Measurements from ENCODE around the gene QRICH1.

QRICH1 gene

GRCh38 chr3:49028673-49029562 is 65.0 kb downstream of the QRICH1 start, which contains the start of gene IMPDH2:
TSS of gene IMPDH2 (minus strand) at chr3:49029398. CDS start at chr3:49029350, 48 bp downstream.
- Histone ChIP-seq H3K9me3 (ENCODE audit: insufficient read depth, low read depth, low read length) (peaks cover 4% of the 10 kb centered on the region), H4K91ac (ENCODE audit: low read depth, low read length) (peak within 1 kb of the TSS; percentile 76), H3K36me3 (ENCODE audit: control insufficient read depth in 1 of 2, insufficient read depth in 2 of 2, low read length in 2 of 2) (peaks cover 55 to 76% of the 10 kb centered on the region in 2 experiments), H3K4me1 (ENCODE audit: control insufficient read depth in 1 of 2, insufficient read depth in 2 of 2, low read length in 2 of 2) (peaks cover 9% of the 10 kb centered on the region in 2 experiments), H3K4me2 (ENCODE audit: low read length) (peak within 1 kb of the TSS; percentile 82), H3K14ac (ENCODE audit: low read length) (peak within 1 kb of the TSS; percentile 98), H3K4me3 (ENCODE audit: low read depth, low read length) (peak within 1 kb of the TSS; percentile 71), H3K9ac (ENCODE audit: low read length) (peak within 1 kb of the TSS; percentile 83), H2BK120ac (ENCODE audit: insufficient read depth, low read length, poor library complexity) (peak within 1 kb of the TSS; percentile 82), H3K79me1 (ENCODE audit: low read length) (peaks cover 3% of the 10 kb centered on the region), H3K27ac (ENCODE audit: low read depth, low read length) (peak within 1 kb of the TSS; percentile 16), H2BK12ac (ENCODE audit: low read length) (peak within 1 kb of the TSS; percentile 8), H4K12ac (ENCODE audit: low read depth, low read length) (peak within 1 kb of the TSS; percentile 93), H3K79me2 (ENCODE audit: control insufficient read depth, insufficient read depth, low read length, poor library complexity) (peaks cover 7% of the 10 kb centered on the region), H2AK5ac (ENCODE audit: low read length) (peak within 1 kb of the TSS; percentile 91), H3K23ac (ENCODE audit: low read length) (no peak within 1 kb of the TSS), H2BK5ac (ENCODE audit: low read depth, low read length, poor library complexity) (peak within 1 kb of the TSS; percentile 68), H2AFZ (ENCODE audit: insufficient read depth, low read length, poor library complexity) (peak within 1 kb of the TSS; percentile 72), H4K8ac (ENCODE audit: low read depth, low read length) (peak within 1 kb of the TSS; percentile 97), H3K18ac (ENCODE audit: low read length) (peak within 1 kb of the TSS; percentile 89), H3K27me3 (ENCODE audit: insufficient read depth, low read length) (no peaks in the 10 kb centered on the region), H3K4ac (ENCODE audit: low read depth, low read length) (peak within 1 kb of the TSS; percentile 87)
- no CpG with 5 or more reads among the region's 55 CpGs for WGBS (ENCODE audit: extremely low coverage, insufficient coverage, insufficient read length)
- DNase-seq: peak; percentile 97 to 99

- no peak overlapping the region for H3K18ac ChIP-seq (ENCODE audit: low read length)
- WGBS (ENCODE audit: extremely low coverage, insufficient coverage, insufficient read length): no CpG with 5 or more reads among the region's 4 CpGs
- H3K79me1 ChIP-seq (ENCODE audit: low read length): peaks cover 3% of the 10 kb centered on the region
- no peak overlapping the region for H2AFZ ChIP-seq (ENCODE audit: insufficient read depth, low read length, poor library complexity)
- no peak overlapping the region for H3K27ac ChIP-seq (ENCODE audit: low read depth, low read length)
- H3K4me3 ChIP-seq (ENCODE audit: low read depth, low read length): no peak overlapping the region
- peaks cover 9% of the 10 kb centered on the region in 2 experiments for H3K4me1 ChIP-seq (ENCODE audit: control insufficient read depth in 1 of 2, insufficient read depth in 2 of 2, low read length in 2 of 2)
- H2BK12ac ChIP-seq (ENCODE audit: low read length): no peak overlapping the region
- H4K12ac ChIP-seq (ENCODE audit: low read depth, low read length): peak overlapping the region; percentile 93
- H3K14ac ChIP-seq (ENCODE audit: low read length): peak overlapping the region; percentile 98
- peaks cover 7% of the 10 kb centered on the region for H3K79me2 ChIP-seq (ENCODE audit: control insufficient read depth, insufficient read depth, low read length, poor library complexity)
- H3K27me3 ChIP-seq (ENCODE audit: insufficient read depth, low read length): no peaks in the 10 kb centered on the region
- H4K91ac ChIP-seq (ENCODE audit: low read depth, low read length): peak overlapping the region; percentile 76
- no peak for DNase-seq
- H3K23ac ChIP-seq (ENCODE audit: low read length): no peak overlapping the region
- H3K36me3 ChIP-seq (ENCODE audit: control insufficient read depth in 1 of 2, insufficient read depth in 2 of 2, low read length in 2 of 2): peaks cover 59 to 76% of the 10 kb centered on the region in 2 experiments
- H3K9ac ChIP-seq (ENCODE audit: low read length): peak overlapping the region; percentile 83
- peaks cover 4% of the 10 kb centered on the region for H3K9me3 ChIP-seq (ENCODE audit: insufficient read depth, low read depth, low read length)
- H2AK5ac ChIP-seq (ENCODE audit: low read length): no peak overlapping the region
- H2BK120ac ChIP-seq (ENCODE audit: insufficient read depth, low read length, poor library complexity): no peak overlapping the region
- peak overlapping the region; percentile 82 for H3K4me2 ChIP-seq (ENCODE audit: low read length)
- H3K4ac ChIP-seq (ENCODE audit: low read depth, low read length): peak overlapping the region; percentile 87
- H4K8ac ChIP-seq (ENCODE audit: low read depth, low read length): peak overlapping the region; percentile 97
- no peak overlapping the region for H2BK5ac ChIP-seq (ENCODE audit: low read depth, low read length, poor library complexity)
Observed at GRCh38 chr3:49028298-49028672, 65.6 kb downstream of the QRICH1 start.

- Histone ChIP-seq H3K23ac (ENCODE audit: low read length) (no peak overlapping the region), H2BK120ac (ENCODE audit: insufficient read depth, low read length, poor library complexity) (no peak overlapping the region), H3K27ac (ENCODE audit: low read depth, low read length) (no peak overlapping the region), H3K4me1 (ENCODE audit: control insufficient read depth in 1 of 2, insufficient read depth in 2 of 2, low read length in 2 of 2) (peaks cover 14 to 15% of the 10 kb centered on the region in 2 experiments), H3K27me3 (ENCODE audit: insufficient read depth, low read length) (no peaks in the 10 kb centered on the region), H3K4me3 (ENCODE audit: low read depth, low read length) (no peak overlapping the region), H3K36me3 (ENCODE audit: control insufficient read depth in 1 of 2, insufficient read depth in 2 of 2, low read length in 2 of 2) (peaks cover 59 to 69% of the 10 kb centered on the region in 2 experiments), H4K91ac (ENCODE audit: low read depth, low read length) (no peak overlapping the region), H3K79me2 (ENCODE audit: control insufficient read depth, insufficient read depth, low read length, poor library complexity) (peaks cover 8% of the 10 kb centered on the region), H4K8ac (ENCODE audit: low read depth, low read length) (no peak overlapping the region), H3K14ac (ENCODE audit: low read length) (no peak overlapping the region), H2AK5ac (ENCODE audit: low read length) (no peak overlapping the region), H3K4ac (ENCODE audit: low read depth, low read length) (peak overlapping the region; percentile 38), H2BK5ac (ENCODE audit: low read depth, low read length, poor library complexity) (no peak overlapping the region), H3K79me1 (ENCODE audit: low read length) (peaks cover 3% of the 10 kb centered on the region), H2AFZ (ENCODE audit: insufficient read depth, low read length, poor library complexity) (no peak overlapping the region), H2BK12ac (ENCODE audit: low read length) (no peak overlapping the region), H3K9ac (ENCODE audit: low read length) (no peak overlapping the region), H3K18ac (ENCODE audit: low read length) (no peak overlapping the region), H3K4me2 (ENCODE audit: low read length) (no peak overlapping the region), H4K12ac (ENCODE audit: low read depth, low read length) (no peak overlapping the region), H3K9me3 (ENCODE audit: insufficient read depth, low read depth, low read length) (peaks cover 4% of the 10 kb centered on the region)
- no CpG with 5 or more reads among the region's 9 CpGs for WGBS (ENCODE audit: extremely low coverage, insufficient coverage, insufficient read length)
- DNase-seq: no peak
Observed at GRCh38 chr3:49027634-49028033, 66.2 kb downstream of the QRICH1 start.

GRCh38 chr3:49026536-49026935 is 67.3 kb downstream of the QRICH1 start:
- H4K12ac ChIP-seq (ENCODE audit: low read depth, low read length): no peak overlapping the region
- H3K4ac ChIP-seq (ENCODE audit: low read depth, low read length): no peak overlapping the region
- peaks cover 17 to 18% of the 10 kb centered on the region in 2 experiments for H3K4me1 ChIP-seq (ENCODE audit: control insufficient read depth in 1 of 2, insufficient read depth in 2 of 2, low read length in 2 of 2)
- peaks cover 56 to 58% of the 10 kb centered on the region in 2 experiments for H3K36me3 ChIP-seq (ENCODE audit: control insufficient read depth in 1 of 2, insufficient read depth in 2 of 2, low read length in 2 of 2)
- no peak overlapping the region for H3K27ac ChIP-seq (ENCODE audit: low read depth, low read length)
- H3K18ac ChIP-seq (ENCODE audit: low read length): no peak overlapping the region
- H3K23ac ChIP-seq (ENCODE audit: low read length): no peak overlapping the region
- H3K4me2 ChIP-seq (ENCODE audit: low read length): no peak overlapping the region
- DNase-seq: no peak
- no peak overlapping the region for H3K14ac ChIP-seq (ENCODE audit: low read length)
- H3K79me2 ChIP-seq (ENCODE audit: control insufficient read depth, insufficient read depth, low read length, poor library complexity): peaks cover 15% of the 10 kb centered on the region
- no peak overlapping the region for H3K4me3 ChIP-seq (ENCODE audit: low read depth, low read length)
- no peak overlapping the region for H4K91ac ChIP-seq (ENCODE audit: low read depth, low read length)
- peaks cover 4% of the 10 kb centered on the region for H3K9me3 ChIP-seq (ENCODE audit: insufficient read depth, low read depth, low read length)
- no peak overlapping the region for H4K8ac ChIP-seq (ENCODE audit: low read depth, low read length)
- no peak overlapping the region for H2BK5ac ChIP-seq (ENCODE audit: low read depth, low read length, poor library complexity)
- H2BK120ac ChIP-seq (ENCODE audit: insufficient read depth, low read length, poor library complexity): no peak overlapping the region
- H2BK12ac ChIP-seq (ENCODE audit: low read length): no peak overlapping the region
- no CpG with 5 or more reads among the region's 3 CpGs for WGBS (ENCODE audit: extremely low coverage, insufficient coverage, insufficient read length)
- H3K9ac ChIP-seq (ENCODE audit: low read length): no peak overlapping the region
- H2AFZ ChIP-seq (ENCODE audit: insufficient read depth, low read length, poor library complexity): no peak overlapping the region
- H2AK5ac ChIP-seq (ENCODE audit: low read length): no peak overlapping the region
- no peaks in the 10 kb centered on the region for H3K27me3 ChIP-seq (ENCODE audit: insufficient read depth, low read length)
- H3K79me1 ChIP-seq (ENCODE audit: low read length): peaks cover 11% of the 10 kb centered on the region
